Measurements from ENCODE around the gene CEBPB. TPM values are rescaled to one million over a fixed set of nuclear protein-coding genes. Genes with fewer than 3 reads are reported as not detected.

The CEBPB gene
- 75.4 to 222 TPM (median 175 TPM) in 5 replicates for total RNA-seq (2022; extraction: Qiagen RNA extraction; ENCODE audit: low read depth)

DNA sequence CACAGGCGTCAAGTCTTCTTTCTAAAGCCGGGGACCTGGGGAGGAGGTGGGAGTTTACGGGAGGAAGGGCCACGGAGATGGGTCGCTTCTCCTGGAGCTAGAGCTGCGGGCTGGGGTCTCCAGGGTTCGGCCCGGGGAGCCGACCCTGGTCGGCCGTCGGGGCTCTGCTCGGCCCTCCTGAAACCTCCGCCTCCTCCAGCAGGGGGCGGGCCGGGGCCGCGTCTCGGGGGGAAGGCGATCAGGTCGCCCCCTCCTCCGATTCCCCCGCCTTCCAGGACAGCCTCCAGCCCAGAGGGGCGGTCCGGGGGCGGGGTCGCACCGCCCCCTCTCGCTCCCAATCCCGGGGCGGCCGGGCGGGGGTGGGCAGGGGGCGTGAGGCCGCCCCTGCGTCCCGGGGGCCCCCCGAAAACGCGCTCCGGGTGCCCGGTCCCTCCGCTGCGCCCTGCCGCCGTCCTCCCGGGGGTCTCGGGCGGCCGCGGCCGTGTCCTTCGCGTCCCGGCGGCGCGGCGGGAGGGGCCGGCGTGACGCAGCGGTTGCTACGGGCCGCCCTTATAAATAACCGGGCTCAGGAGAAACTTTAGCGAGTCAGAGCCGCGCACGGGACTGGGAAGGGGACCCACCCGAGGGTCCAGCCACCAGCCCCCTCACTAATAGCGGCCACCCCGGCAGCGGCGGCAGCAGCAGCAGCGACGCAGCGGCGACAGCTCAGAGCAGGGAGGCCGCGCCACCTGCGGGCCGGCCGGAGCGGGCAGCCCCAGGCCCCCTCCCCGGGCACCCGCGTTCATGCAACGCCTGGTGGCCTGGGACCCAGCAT is at the start of gene CEBPB:
TSS of gene CEBPB (plus strand) at position 580 of the 814 bp plus-strand sequence. CDS start at position 784, 204 bp downstream.

DNA sequence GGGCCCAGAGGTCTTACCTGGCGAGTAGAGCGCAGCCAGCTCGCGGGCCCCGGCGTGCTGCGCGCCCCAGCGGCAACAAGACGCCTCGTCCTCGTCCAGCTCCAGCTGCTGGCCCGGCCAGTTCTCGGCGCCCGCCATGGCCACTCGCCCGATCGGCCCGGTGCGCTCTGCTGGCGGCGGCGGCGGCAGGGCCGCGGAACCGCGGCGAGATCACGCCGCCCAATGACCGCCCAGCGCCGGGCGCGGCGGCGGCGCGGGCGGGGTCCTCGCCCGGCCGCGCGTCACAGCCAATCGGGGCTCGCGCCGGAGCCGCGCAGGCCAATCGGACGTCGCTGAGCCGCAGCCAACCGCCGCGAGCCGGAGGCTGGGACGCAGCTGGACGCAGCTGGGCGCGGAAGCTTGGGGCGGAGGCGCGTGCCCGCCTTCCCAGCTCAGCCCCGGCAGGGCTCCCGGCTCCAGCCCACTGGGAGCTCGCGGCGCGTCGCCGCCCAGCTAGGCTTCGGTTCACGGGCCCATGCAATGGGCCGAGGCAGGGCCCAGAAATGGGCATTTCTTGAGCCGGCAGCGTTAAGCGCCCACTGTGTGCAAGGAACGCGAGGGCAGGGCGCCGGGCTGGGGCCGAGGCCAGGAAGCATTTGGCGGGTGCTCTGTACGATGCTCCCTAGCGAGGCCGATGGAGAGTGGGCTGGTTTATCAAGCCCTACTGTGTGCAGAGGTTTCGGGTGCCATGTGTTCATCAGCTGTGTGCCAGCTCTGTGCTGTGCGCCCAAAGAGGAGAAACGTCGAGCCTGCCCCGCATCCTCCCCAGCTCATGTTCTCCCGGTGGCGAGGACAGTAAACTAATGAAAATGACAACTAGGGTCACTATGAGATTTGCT is 36.9 kb upstream of the CEBPB start, which contains the start of gene PEDS1:
TSS of gene PEDS1 (minus strand) at position 224 of the 878 bp plus-strand sequence. CDS start at position 138, 86 bp downstream.

Other genes with a start within 250 kb of the CEBPB start
- 11.6 to 21.6 TPM (median 19.3 TPM) in 5 replicates for gene SNAI1, start 207.8 kb upstream of the CEBPB start, total RNA-seq (2022; extraction: Qiagen RNA extraction; ENCODE audit: low read depth)
- gene UBE2V1, start 77.7 kb upstream of the CEBPB start, total RNA-seq (2022; extraction: Qiagen RNA extraction; ENCODE audit: low read depth) = 112 to 154 TPM (median 116 TPM) in 5 replicates
- 36.8 to 54.9 TPM (median 50.2 TPM) in 5 replicates for gene PEDS1, start 37.1 kb upstream of the CEBPB start, total RNA-seq (2022; extraction: Qiagen RNA extraction; ENCODE audit: low read depth)